C4-2B (cell line): ENCODE results near the gene TAF3.

Source experiments
- H3K27ac ChIP-seq: fragments of 450-650 bp; 2 replicates; pipeline ENCODE4 v1.5.1; 2017
- CTCF ChIP-seq: fragments of 450-650 bp; conservative IDR thresholded peaks from 2 replicates; pipeline ENCODE4 v1.5.1; 2017; ENCODE audit warnings: mild to moderate bottlenecking
- ZFX ChIP-seq: fragments of 450-650 bp; IDR thresholded peaks from 2 replicates; pipeline ENCODE4 v1.6.1; 2017

The TAF3 gene

GRCh38 chr10:7937315-7937945 is 119.1 kb downstream of the TAF3 start:
- H3K27ac ChIP-seq, result no peak overlapping the region
- no peak for TF ChIP-seq ZFX
- TF ChIP-seq CTCF, result no peak

GRCh38 chr10:7941576-7941975 is 123.3 kb downstream of the TAF3 start:
- no peak overlapping the region for H3K27ac ChIP-seq
- no peak for TF ChIP-seq CTCF
- no peak for TF ChIP-seq ZFX

- no peak for TF ChIP-seq ZFX
- TF ChIP-seq CTCF, result no peak
- no peak overlapping the region for H3K27ac ChIP-seq
Measured at GRCh38 chr10:7942316-7942715, 124.0 kb downstream of the TAF3 start.

GRCh38 chr10:7942859-7943258 is 124.6 kb downstream of the TAF3 start:
- H3K27ac ChIP-seq, result no peak overlapping the region
- TF ChIP-seq CTCF (no peak), ZFX (no peak)

- no peak overlapping the region for H3K27ac ChIP-seq
- TF ChIP-seq CTCF, result no peak
- no peak for TF ChIP-seq ZFX
Measured at GRCh38 chr10:7944215-7944480, 125.8 kb downstream of the TAF3 start.

- no peak for TF ChIP-seq ZFX
- no peak for TF ChIP-seq CTCF
- H3K27ac ChIP-seq, result no peak overlapping the region
Measured at GRCh38 chr10:7944537-7944936, 126.2 kb downstream of the TAF3 start.

- TF ChIP-seq CTCF (no peak), ZFX (no peak)
- H3K27ac ChIP-seq, result no peak overlapping the region
Measured at GRCh38 chr10:7945034-7945433, 126.7 kb downstream of the TAF3 start.
